HG03558 (cell line): Measurements from ENCODE around the gene EIF2B5.

Source experiments
- ATAC-seq: cut with Tn5 transposase; IDR thresholded peaks from one replicate; pipeline ENCODE4 v1.9.1; 2021; ENCODE audit warnings: moderate number of reproducible peaks; ENCODE audit not compliant: unreplicated experiment; ENCODE audit errors: extremely low read depth

The EIF2B5 gene

GRCh38 chr3:184171562-184171961 lies 36.4 kb downstream of the EIF2B5 start:
- no peak for ATAC-seq

DNA sequence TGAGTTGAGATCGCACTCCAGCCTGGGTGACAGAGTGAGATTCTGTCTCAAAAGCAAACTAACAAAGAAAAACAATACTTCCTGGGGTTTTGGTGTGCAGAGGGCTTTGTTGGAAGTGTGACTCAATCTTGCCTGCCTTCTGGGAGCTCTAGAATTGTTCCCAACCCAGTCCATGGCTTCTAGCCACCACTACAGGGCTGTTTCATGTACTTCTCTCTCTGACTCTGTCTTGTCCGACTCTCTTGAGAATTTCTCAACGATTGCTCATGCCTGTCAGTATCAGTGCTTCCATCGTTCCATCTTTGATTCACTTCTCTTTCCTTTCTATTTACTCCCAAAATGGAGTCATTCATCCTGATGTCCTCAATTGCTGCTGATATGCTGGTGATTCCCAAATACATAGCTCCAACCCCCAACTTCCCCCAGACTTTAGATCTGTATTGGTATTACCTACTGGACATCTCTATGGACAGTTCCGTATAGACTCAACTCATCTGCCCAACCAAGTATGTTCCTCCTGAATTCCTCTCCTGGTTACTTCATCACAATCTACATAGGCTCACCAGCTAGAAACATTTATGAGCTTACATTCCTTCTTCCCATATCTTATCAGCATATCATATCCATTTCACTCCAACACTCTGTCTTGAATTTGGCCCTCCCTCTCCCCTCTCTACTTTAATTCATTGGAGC lies 37.7 kb downstream of the EIF2B5 start:
- no peak for ATAC-seq

GRCh38 chr3:184173374-184173722 lies 38.2 kb downstream of the EIF2B5 start:
- ATAC-seq = no peak

- no peak for ATAC-seq
Measured at GRCh38 chr3:184174284-184174645, 39.1 kb downstream of the EIF2B5 start.

DNA sequence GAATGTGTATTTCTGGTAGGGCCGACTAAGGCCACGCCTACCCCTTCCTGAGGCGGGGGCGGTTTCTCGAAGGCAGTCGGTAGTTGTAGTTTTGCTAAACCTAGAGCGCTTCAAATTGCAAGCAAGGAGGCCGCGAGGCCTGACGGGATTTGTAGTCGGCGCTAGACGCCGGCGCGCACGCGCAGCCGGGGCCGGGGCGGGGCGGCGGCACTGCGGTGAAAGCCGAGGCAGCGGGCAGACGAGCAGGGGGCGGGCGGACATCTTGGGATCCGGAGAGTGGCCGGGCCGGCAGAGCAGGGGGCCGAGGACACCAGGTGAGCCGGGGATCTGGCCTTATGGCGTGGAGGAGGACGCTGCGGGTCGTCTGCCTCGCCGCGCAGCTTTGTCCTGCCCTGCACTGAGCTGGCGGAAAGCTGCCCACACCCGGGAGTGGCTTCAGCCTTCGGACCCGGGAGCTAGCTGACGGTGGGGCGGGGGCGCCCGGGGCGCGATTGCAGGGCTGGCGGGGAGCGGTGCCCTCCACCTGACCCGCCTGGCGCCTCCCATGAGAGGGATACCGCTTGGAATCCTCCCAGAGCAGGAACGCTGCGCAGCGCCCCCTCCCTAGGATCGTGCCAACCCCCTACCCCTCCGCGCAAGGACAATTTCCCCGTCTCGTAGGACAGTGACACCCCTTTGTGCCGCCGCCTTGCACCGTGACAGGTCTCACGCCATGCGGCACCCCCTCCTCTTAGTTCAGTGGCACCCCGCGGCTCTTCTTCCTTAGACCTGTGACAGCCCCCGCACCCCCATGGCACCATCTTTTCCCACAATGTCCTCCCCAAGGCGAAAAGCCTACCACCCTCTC lies 39.7 kb downstream of the EIF2B5 start, which contains the start of gene AP2M1:
TSS of gene AP2M1 (plus strand) at position 210 of the 847 bp plus-strand sequence. CDS start 2,139 bp downstream, outside the sequence.
- peak; percentile 87 for ATAC-seq

GRCh38 chr3:184175506-184175905 lies 40.3 kb downstream of the EIF2B5 start:
- no peak for ATAC-seq

- no peak for ATAC-seq
Measured at GRCh38 chr3:184175981-184176376, 40.8 kb downstream of the EIF2B5 start.

DNA sequence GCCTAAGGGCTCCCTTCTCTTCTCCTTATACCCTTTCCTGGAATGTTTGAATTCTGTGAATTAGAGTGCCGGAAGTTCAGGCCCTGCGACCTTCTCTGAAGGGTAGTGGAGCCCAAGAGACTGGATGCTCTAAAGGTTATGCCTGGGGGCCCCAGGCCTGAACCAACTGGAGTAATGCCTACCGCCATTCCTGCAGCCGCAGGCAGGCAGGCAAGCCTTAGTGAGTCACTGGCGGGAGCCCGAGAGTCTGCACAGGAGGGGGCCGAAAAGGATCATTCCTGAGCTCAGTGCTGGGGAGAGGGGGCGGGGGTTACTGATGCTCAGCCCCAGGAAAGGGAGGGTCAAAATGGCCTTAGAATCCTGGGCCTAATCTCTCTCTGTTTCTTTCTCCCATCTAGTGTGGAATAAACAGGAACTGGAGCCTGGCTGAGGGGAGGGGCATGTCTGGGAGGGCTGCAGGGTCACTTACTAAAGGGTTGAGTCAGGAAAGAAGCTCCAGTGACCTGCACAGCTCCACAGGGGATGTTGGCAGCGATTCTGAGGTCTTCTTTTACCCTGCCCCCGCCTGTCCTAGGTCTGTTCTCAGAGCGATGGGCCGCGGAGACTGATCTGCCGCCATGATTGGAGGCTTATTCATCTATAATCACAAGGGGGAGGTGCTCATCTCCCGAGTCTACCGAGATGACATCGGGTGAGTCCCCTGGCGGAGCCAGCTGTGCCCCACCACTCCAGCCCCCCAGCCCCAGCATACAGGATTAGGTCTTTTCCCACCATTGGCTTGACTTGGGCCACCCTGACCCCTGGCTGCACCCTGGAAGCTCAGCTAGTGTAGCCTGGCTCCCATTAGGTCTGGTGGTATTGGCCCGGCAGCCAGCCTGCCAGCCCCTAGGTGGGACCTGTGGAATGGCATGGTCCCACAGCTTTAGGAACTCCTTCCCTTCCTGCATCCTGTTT lies 41.5 kb downstream of the EIF2B5 start:
- ATAC-seq = no peak

DNA sequence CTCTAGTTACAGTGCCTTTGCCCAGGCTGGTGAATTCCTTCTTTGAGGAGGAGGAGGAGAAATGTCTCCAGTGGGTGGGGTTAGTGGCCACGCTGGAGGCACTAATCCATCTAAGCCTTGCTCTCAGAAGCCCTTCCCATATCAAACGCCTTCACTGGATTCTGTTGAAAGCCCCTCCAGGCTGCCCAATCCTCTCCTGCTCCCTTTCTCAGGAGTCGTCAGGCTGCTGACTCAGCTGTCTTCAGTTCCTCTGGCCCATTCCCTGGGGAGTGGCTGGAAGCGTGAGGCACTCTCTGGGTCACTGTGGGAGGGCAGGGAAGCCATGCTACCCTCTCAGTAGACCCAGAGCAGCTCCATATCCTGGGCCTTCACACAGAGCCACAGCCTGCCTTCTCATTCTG lies 42.2 kb downstream of the EIF2B5 start:
- no peak for ATAC-seq

DNA sequence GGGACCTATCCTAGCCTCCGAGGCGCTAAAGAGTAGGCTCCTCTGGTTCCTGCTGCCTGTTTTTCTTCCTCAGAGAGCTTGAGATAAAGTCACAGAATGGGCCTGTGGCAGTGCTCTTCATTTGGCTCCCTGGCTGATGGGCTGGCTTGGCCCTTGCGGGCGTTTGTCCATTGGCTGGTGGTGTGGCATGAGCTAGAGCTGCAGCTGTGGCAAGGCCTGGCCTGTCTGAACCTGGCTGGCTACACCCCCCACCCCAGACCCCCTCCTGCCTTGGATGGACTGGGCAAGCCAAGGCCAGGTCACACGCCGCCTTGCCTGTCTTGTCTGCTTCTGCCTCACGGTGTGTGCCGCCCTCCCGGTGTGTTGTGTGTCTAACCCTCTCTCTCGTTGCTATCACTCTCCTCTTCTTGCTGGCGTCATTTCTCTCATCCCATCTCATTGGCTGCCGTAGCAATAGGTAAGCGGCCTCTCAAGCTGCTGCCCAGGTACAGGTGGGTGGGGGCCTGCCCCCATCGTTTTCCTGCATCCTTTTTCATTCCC lies 42.7 kb downstream of the EIF2B5 start:
- ATAC-seq = no peak

DNA sequence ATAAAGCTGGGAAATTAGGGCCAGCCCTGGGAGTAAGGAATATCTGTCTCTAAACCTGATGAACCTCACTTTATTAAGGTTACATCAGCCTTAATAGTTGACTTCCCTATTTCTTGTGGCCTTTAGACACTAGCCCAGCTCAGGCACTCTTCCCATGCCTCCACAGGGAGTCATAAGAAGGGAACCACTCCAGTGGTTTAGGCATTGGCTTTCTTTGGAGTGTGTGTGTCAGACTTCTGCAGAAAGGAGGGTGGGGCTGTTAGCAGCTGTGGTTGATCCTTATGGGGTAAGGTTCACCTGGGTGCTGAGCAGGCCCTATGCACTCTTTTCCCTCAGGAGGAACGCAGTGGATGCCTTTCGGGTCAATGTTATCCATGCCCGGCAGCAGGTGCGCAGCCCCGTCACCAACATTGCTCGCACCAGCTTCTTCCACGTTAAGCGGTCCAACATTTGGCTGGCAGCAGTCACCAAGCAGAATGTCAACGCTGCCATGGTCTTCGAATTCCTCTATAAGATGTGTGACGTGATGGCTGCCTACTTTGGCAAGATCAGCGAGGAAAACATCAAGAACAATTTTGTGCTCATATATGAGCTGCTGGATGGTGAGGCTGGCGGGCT lies 43.5 kb downstream of the EIF2B5 start:
- no peak for ATAC-seq

- no peak for ATAC-seq
Measured at GRCh38 chr3:184180165-184180564, 45.0 kb downstream of the EIF2B5 start.

- no peak for ATAC-seq
Measured at GRCh38 chr3:184181596-184181995, 46.4 kb downstream of the EIF2B5 start.

- no peak for ATAC-seq
Measured at GRCh38 chr3:184183679-184184078, 48.5 kb downstream of the EIF2B5 start.

GRCh38 chr3:184184546-184185230 lies 49.5 kb downstream of the EIF2B5 start:
- ATAC-seq = no peak

DNA sequence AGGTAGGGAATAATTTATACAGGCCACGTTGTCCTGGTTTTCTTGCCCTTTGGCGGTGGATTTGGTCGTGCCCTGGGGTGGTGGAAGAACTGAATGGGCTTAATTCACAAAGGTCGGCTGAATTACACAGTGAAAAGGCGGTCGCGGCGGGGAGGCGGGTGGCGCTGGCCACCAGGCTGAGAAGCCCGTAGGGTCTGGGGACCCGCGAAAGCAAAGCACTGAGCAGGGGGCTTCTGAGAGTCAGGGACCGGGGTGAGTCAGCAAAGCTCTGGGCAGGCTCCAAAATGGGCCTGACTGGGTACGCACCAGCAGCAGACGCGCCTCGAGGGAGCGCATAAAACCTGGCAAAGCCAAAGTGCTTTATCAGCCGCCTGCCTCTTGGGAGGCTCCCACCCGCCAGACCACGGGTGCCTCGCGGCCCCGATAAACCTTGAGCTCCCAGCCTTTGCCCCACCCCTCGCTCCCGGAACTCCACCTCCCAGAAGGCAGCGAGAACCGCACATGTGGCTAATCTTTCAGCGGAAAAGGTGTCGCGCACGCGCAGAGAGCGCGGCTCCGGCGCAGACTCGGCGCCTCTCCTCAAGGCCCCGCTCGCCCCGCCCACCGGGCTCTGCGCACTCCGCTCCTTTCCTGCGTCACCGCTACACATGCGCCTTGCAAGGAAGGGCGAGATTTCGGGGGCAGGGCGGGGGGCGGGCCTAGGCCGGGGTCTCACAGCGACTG lies 50.5 kb downstream of the EIF2B5 start:
- peak; percentile 88 for ATAC-seq

DNA sequence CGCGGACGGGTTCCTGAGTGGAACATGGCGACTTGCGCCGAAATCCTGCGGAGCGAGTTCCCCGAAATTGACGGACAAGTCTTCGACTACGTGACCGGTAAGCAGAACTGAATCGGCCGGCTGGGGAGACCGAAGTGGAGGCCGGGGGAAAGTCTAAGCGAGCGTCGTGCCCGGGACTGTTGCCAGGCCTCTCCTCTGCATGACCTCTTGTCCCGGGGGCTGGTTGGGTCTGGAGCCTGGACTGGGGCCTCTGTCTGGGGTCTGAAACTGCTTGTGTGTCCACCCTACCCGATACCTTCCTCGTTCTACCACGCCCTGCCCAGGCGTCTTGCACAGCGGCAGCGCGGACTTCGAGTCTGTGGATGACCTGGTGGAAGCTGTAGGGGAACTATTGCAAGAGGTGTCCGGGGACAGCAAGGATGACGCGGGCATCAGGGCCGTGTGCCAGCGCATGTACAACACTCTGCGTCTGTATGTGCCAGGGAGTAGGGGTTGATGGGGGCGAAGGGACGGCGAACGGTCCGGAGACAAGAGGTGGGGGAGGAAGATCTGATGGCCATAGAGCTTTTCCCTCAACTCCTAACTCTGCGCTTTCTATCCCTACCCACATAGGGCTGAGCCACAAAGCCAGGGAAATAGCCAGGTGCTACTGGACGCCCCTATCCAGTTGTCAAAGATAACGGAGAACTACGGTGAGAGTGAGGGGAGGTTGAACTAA lies 51.2 kb downstream of the EIF2B5 start, which contains the start of gene ABCF3:
TSS of gene ABCF3 (plus strand) at position 16 of the 718 bp plus-strand sequence. CDS start at position 25, 9 bp downstream.
- ATAC-seq = no peak

DNA sequence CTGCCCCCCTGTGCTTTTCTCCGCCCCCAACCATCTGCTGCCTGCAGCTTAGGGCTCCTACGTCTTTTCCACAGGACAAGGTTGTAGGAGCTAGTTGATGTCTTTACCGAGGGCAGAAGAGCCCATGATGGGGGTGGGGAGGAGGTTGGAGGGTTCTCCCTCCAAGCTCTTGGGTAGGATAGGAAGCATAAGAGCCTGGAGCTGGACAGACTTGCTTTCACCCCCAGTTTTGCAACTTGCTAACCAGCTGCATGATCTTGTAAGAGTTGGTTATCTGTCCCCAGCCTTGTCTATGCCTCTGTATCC lies 51.7 kb downstream of the EIF2B5 start:
- ATAC-seq = no peak
